ENCODE data around the gene HIP1. TPM values are rescaled to one million over a fixed set of nuclear protein-coding genes. Genes with fewer than 3 reads are reported as not detected.

Gene HIP1
- total RNA-seq, 1 experiment from 2014 or later: 13.7 TPM

DNA sequence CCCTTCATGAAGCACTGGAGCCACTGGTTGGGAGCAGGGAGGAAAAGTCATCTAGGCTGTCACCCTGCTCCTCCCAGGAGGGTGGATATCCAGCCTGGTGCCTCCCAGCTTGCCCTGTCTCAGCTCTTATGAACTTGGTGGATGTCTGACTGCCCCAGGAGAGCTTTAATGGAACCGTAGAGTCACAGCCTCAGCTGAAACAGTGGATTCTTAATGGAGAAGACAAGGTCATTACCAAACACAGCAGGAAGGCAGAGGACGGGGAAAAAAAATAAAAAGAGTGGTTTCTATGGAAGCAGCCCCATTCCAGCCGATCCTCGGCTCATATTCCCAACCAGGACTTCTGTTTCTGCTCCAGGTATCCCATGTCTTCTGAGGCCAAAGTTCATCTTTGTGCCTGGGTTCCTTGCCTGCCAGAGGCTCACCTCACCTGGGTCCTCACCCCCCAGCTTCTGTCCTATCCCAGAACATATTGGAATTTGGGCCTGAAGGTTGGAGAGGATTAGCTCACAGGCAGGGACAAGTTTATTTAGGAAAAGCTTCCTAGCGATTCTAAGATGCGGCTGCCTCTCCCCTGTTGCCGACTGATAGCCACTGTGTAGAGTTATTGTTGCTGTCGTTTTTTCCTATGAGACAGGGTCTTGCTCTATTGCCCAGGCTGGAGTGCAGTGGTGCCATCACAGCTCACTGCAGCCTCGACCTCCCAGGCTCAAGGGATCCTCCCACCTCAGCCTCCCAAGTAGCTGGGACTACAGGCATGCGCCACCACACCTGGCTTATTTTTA is 17.7 kb upstream of the HIP1 start:
- H3K4me1 Mint-ChIP-seq (ENCODE audit: low read depth, unreplicated experiment): no peaks in the 10 kb centered on the region
- no peak overlapping the region for H3K4me3 ChIP-seq (ENCODE audit: low read depth, low read length)
- H3K4me1 ChIP-seq: no peaks in the 10 kb centered on the region
- DNase-seq: no peak
- POLR2A ChIA-PET: no interaction called here
- no peaks in the 10 kb centered on the region for H3K27me3 Mint-ChIP-seq (ENCODE audit: insufficient read depth, unreplicated experiment)
- no peaks in the 10 kb centered on the region for H3K36me3 Mint-ChIP-seq (ENCODE audit: insufficient read depth, unreplicated experiment)
- H3K27ac Mint-ChIP-seq (ENCODE audit: unreplicated experiment): no peak overlapping the region
- H3K9me3 Mint-ChIP-seq (ENCODE audit: unreplicated experiment): no peaks in the 10 kb centered on the region
- intact Hi-C loops (cut with micrococcal nuclease; ENCODE audit: unreplicated experiment): no loop called here
- no peaks in the 10 kb centered on the region for H3K9me3 ChIP-seq
- CTCF ChIA-PET: no interaction called here
- no TSS peak for BruUV-seq (replicated peaks)
- H3K4me3 Mint-ChIP-seq (ENCODE audit: unreplicated experiment): no peak overlapping the region
- TF ChIP-seq, protein P1, sequence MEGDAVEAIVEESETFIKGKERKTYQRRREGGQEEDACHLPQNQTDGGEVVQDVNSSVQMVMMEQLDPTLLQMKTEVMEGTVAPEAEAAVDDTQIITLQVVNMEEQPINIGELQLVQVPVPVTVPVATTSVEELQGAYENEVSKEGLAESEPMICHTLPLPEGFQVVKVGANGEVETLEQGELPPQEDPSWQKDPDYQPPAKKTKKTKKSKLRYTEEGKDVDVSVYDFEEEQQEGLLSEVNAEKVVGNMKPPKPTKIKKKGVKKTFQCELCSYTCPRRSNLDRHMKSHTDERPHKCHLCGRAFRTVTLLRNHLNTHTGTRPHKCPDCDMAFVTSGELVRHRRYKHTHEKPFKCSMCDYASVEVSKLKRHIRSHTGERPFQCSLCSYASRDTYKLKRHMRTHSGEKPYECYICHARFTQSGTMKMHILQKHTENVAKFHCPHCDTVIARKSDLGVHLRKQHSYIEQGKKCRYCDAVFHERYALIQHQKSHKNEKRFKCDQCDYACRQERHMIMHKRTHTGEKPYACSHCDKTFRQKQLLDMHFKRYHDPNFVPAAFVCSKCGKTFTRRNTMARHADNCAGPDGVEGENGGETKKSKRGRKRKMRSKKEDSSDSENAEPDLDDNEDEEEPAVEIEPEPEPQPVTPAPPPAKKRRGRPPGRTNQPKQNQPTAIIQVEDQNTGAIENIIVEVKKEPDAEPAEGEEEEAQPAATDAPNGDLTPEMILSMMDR (IDR thresholded peaks at IDR 0.05; ENCODE audit: insufficient read depth in 1 of 2, low read depth in 1 of 2, low read length in 1 of 2, severe bottlenecking in 1 of 2, unreplicated experiment in 1 of 2): no peak
- no peaks in the 10 kb centered on the region for H3K36me3 ChIP-seq (ENCODE audit: control insufficient read depth, insufficient read depth, low read length)
- H3K27me3 ChIP-seq (replicated peaks; ENCODE audit: control insufficient read depth, insufficient read depth, low read length): no peaks in the 10 kb centered on the region

DNA sequence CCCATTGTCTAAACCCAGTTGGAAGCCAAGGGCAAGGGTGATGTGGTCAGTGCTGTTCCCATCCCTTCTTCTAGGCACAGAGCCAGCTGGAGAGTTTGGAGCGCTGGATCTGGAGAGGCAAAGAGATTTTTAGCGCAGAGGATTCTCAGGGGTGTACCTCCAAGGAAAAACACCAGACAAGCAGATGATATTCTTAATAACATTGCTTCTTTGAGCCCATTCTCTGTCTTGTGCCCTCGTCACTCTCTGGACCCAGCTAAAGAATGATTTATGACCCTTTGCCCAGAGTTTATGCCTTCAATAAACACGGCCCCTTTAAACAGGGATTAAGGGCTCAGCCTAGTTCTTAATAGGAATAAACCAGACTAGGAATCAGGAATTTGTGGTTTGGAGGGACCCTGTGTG is 4.7 kb upstream of the HIP1 start:
- DNase-seq: no peak
- intact Hi-C loops (cut with micrococcal nuclease; ENCODE audit: unreplicated experiment): no loop called here
- TF ChIP-seq, protein P1 (IDR thresholded peaks at IDR 0.05; ENCODE audit: insufficient read depth in 1 of 2, low read depth in 1 of 2, low read length in 1 of 2, severe bottlenecking in 1 of 2, unreplicated experiment in 1 of 2): no peak
- H3K27me3 ChIP-seq (replicated peaks; ENCODE audit: control insufficient read depth, insufficient read depth, low read length): no peaks in the 10 kb centered on the region
- ChIA-PET POLR2A (no interaction called here), CTCF (no interaction called here)
- peaks cover 9% of the 10 kb centered on the region for H3K4me1 Mint-ChIP-seq (ENCODE audit: low read depth, unreplicated experiment)
- H3K27ac Mint-ChIP-seq (ENCODE audit: unreplicated experiment): no peak overlapping the region
- no peaks in the 10 kb centered on the region for H3K9me3 Mint-ChIP-seq (ENCODE audit: unreplicated experiment)
- no peaks in the 10 kb centered on the region for H3K4me1 ChIP-seq
- BruUV-seq (replicated peaks): no TSS peak
- peaks cover 4% of the 10 kb centered on the region for H3K27me3 Mint-ChIP-seq (ENCODE audit: insufficient read depth, unreplicated experiment)
- H3K9me3 ChIP-seq: no peaks in the 10 kb centered on the region
- H3K4me3 Mint-ChIP-seq (ENCODE audit: unreplicated experiment): no peak overlapping the region
- H3K4me3 ChIP-seq (ENCODE audit: low read depth, low read length): no peak overlapping the region
- no peaks in the 10 kb centered on the region for H3K36me3 ChIP-seq (ENCODE audit: control insufficient read depth, insufficient read depth, low read length)
- peaks cover 4% of the 10 kb centered on the region for H3K36me3 Mint-ChIP-seq (ENCODE audit: insufficient read depth, unreplicated experiment)

DNA sequence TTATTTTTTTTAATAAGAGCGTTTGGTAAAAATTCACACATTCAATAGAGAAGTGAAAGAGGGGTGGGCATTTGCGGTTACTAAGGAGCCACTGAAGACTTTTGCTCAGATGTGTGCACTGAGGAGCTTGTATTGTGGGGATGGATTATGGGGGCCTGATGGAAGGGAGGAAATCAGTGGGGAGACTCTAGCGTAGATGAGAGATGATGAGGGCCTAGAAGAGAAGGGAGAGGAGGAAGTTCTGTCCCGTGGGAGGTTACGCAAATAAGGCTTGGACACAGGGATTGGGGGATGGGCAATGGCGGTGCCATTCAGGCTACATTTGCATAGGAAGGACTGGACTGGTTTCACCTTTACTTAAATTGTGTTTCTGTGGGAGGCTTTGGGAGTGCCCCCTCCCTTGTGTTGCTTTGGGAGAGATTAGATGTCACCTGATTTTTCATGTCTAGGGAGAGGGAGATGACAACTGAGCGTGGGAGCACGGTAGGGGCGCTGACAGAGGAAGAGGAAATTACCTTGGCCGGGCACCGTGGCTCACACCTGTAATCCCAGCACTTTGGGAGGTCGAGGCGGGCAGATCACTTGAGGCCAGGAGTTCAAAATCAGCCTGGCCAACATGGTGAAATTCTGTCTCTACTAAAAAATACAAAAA is 2.2 kb upstream of the HIP1 start:
- H3K4me1 Mint-ChIP-seq (ENCODE audit: low read depth, unreplicated experiment): peaks cover 14% of the 10 kb centered on the region
- H3K27ac Mint-ChIP-seq (ENCODE audit: unreplicated experiment): no peak overlapping the region
- H3K27me3 ChIP-seq (replicated peaks; ENCODE audit: control insufficient read depth, insufficient read depth, low read length): no peaks in the 10 kb centered on the region
- DNase-seq: no peak
- peaks cover 11% of the 10 kb centered on the region for H3K27me3 Mint-ChIP-seq (ENCODE audit: insufficient read depth, unreplicated experiment)
- no peaks in the 10 kb centered on the region for H3K9me3 ChIP-seq
- ChIA-PET POLR2A (no interaction called here), CTCF (no interaction called here)
- TF ChIP-seq, protein P1 (IDR thresholded peaks at IDR 0.05; ENCODE audit: insufficient read depth in 1 of 2, low read depth in 1 of 2, low read length in 1 of 2, severe bottlenecking in 1 of 2, unreplicated experiment in 1 of 2): no peak
- H3K4me1 ChIP-seq: no peaks in the 10 kb centered on the region
- intact Hi-C loops (cut with micrococcal nuclease; ENCODE audit: unreplicated experiment): no loop called here
- H3K36me3 Mint-ChIP-seq (ENCODE audit: insufficient read depth, unreplicated experiment): peaks cover 9% of the 10 kb centered on the region
- H3K4me3 Mint-ChIP-seq (ENCODE audit: unreplicated experiment): no peak overlapping the region
- no peaks in the 10 kb centered on the region for H3K36me3 ChIP-seq (ENCODE audit: control insufficient read depth, insufficient read depth, low read length)
- H3K9me3 Mint-ChIP-seq (ENCODE audit: unreplicated experiment): no peaks in the 10 kb centered on the region
- no TSS peak for BruUV-seq (replicated peaks)
- H3K4me3 ChIP-seq (ENCODE audit: low read depth, low read length): no peak overlapping the region

All from Caco-2 (cell line).